HEK293 (cell line): Measurements from ENCODE around the gene COL3A1.

Experiments
- ZNF274 ChIP-seq, 2 experiments: fragments of 200-500 bp in 1 of 2; fragments of 450-650 bp in 1 of 2; sonication (Bioruptor generic) in 1 of 2; formaldehyde crosslinking in 1 of 2; IDR thresholded peaks; 2 replicates each; pipeline versions ENCODE4 v1.5.1 to v1.6.1; 2014 to 2016; ENCODE audit warnings: borderline replicate concordance in 1 of 2, inconsistent platforms in 1 of 2, low read length in 1 of 2, missing biosample characterization in 1 of 2, missing genetic modification characterization in 1 of 2
- TF ChIP-seq, protein P1 (sequence below): fragments of 450-650 bp; formaldehyde crosslinking; IDR thresholded peaks from 2 replicates; pipeline ENCODE4 v1.5.1; 2016; ENCODE audit warnings: missing biosample characterization, missing genetic modification characterization

GRCh38 chr2:189000221-189000620 is 26.0 kb downstream of the COL3A1 start:
- no peak for TF ChIP-seq ZNF274 (IDR thresholded peaks at IDR 0.05; ENCODE audit: low read length)
- TF ChIP-seq ZNF274 (tag by site-specific recombination; IDR thresholded peaks at IDR 0.05; ENCODE audit: borderline replicate concordance): no peak
- TF ChIP-seq, protein P1, sequence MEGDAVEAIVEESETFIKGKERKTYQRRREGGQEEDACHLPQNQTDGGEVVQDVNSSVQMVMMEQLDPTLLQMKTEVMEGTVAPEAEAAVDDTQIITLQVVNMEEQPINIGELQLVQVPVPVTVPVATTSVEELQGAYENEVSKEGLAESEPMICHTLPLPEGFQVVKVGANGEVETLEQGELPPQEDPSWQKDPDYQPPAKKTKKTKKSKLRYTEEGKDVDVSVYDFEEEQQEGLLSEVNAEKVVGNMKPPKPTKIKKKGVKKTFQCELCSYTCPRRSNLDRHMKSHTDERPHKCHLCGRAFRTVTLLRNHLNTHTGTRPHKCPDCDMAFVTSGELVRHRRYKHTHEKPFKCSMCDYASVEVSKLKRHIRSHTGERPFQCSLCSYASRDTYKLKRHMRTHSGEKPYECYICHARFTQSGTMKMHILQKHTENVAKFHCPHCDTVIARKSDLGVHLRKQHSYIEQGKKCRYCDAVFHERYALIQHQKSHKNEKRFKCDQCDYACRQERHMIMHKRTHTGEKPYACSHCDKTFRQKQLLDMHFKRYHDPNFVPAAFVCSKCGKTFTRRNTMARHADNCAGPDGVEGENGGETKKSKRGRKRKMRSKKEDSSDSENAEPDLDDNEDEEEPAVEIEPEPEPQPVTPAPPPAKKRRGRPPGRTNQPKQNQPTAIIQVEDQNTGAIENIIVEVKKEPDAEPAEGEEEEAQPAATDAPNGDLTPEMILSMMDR (tag by site-specific recombination): no peak
